HG02840 (cell line): Measurements from ENCODE around the gene CIITA.
A peak's percentile ranks its signal among the peaks of the same experiment; 100 is the strongest.

Source experiments
- ATAC-seq: cut with Tn5 transposase; IDR thresholded peaks from one replicate; pipeline ENCODE4 v1.9.1; 2021; ENCODE audit warnings: mild to moderate bottlenecking, moderate library complexity, moderate number of reproducible peaks; ENCODE audit not compliant: unreplicated experiment, low FRiP score

CIITA gene

GRCh38 chr16:10934325-10935107, 57.5 kb downstream of the CIITA start:
- no peak for ATAC-seq

GRCh38 chr16:10935226-10935915, 58.4 kb downstream of the CIITA start:
- no peak for ATAC-seq

GRCh38 chr16:10936272-10936984, 59.4 kb downstream of the CIITA start:
- ATAC-seq, result no peak

- no peak for ATAC-seq
Observed at GRCh38 chr16:10937068-10937859, 60.3 kb downstream of the CIITA start.

DNA sequence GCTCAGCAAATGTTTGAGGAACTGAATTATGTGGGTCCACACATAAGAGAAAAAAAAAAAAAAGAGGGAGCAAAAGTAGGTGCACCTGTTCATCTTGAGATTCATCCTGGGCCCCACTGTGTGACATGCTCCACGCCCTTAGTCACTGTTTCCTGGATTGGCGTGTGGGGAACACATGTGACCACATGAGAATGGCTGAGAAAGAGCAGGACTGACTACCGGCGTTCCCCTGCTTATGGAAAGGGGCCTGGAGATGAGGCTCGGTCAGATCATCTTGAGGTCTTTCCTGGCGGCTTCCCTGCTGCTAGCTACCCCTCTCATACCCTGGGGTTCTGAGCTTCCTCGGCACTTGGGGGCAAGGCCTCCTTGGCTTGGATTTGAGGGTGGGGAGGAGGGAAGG, 61.3 kb downstream of the CIITA start:
- ATAC-seq, result no peak

GRCh38 chr16:10938796-10939648, 62.0 kb downstream of the CIITA start:
- no peak for ATAC-seq

DNA sequence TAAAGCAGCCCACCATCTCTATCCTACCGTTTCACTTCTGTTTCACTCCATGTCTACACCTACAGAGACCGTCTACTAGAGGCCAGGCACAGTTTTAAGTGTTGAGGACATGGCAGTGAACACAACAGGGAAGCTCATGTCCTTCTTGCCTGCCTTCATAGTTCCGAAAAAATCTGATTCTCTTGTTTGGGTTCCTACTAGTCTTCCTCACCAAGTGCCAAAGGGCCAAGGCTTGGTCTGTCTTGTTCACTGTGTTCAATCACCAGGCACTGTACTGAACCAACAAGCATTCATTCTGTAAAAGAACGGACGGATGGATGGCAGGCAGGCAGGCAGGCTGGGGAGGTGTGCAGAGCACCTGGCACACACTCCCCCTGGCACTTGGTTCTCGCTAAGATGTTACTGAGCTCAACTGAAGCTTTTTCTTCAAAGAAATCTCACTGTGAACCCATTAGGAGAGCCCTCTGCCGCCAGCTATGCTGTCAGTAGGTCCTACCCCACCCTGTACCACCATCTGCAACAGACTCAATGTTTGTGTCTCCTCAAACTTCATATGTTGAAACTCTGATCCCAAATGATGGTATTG, 62.7 kb downstream of the CIITA start:
- no peak for ATAC-seq

DNA sequence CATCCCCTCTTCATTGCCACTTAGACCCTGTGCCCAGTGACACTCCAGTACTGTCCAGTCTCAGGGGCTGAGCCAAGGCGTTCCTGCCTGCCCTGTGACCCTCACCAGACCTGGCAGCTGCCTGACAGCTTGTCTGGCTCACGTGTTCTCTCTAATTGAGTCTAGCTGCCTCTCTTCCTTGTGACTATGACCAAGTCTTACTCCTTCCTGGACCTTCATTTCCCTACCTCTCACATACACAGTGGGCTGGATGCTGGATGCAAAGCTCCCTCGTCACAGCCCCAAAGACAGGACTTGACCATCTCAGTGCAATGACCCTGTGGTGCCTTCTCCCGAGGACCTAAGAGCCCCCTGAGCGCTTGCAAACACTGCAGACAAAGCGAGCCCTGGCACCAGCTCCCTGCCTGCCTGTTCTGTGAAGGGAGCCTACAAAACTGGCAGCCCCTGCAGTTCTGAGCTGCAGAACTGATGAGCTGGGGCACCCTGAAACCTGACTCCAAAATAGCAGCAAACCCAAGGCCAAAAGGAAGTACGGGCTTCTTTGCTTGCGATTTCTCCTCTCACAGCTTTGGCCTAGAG, 63.6 kb downstream of the CIITA start:
- no peak for ATAC-seq

- ATAC-seq, result no peak
Observed at GRCh38 chr16:10941127-10941933, 64.3 kb downstream of the CIITA start.

DNA sequence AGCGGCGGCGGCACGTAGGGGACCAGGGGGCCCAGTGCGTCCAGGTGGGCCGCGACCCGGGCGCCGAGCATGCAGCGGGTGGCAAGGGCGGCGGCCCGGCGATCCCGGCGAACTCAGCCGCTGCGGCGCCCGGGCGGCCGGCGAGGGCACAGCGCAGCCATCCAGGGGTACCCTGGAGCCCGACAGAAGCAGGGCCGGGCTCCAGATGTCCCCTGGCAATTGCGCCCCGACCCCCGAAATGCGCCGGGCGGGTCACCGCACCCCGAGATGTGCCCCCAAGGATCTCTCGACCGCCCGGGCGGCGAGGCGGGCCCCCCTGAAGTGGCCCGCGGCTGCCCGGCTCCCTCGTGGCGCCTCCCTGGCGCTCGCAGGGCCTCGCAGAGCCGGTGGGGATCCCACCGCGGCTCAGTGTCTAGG, 64.9 kb downstream of the CIITA start:
- peak; percentile 1 for ATAC-seq

- ATAC-seq, result peak; percentile 52
Observed at GRCh38 chr16:10942352-10943063, 65.5 kb downstream of the CIITA start, which contains the start of gene DEXI. Gene DEXI (minus strand): TSS chr16:10942468. CDS start chr16:10942005, 463 bp downstream.

- no peak for ATAC-seq
Observed at GRCh38 chr16:10943064-10943353, 66.0 kb downstream of the CIITA start.

DNA sequence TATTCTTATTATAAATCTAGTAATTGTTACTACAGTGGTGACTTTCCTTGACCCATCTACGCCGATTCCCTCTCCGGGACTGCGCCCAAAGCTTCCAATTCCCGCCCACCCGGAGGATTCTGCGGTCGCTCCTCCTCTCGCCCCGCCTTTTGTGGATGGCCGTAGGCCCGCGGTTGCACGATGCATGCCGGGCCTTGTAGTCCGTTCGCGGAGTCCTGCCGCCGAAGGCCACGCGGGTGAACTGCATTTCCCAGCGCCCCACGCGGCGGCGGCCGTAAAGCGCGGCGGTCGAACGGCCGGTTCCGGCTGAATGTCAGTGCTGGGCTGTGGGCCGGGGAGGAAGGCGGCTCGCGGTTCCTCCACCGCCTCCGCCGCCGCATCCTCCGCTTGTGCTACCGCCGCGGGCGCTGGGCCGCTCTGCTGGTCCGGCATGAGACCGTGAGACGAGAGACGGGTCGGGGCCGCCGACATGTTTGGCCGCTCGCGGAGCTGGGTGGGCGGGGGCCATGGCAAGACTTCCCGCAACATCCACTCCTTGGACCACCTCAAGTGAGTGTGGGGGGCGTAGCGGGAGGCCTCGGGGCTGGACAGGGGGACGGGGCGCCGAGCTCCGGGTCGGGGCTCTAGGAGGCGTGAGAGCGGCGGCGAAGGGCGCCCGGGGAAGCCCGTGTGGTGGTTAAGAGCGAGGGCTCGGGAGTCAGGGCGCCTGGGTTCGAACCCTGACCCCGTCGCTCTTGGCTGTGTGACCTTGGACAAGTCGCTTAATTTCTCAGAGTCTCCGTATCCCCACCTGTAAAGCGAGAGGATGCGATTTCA, 67.5 kb downstream of the CIITA start, which contains the start of gene CLEC16A:
TSS of gene CLEC16A (plus strand) at position 316 of the 816 bp plus-strand sequence. CDS start at position 470, 154 bp downstream.
- ATAC-seq, result peak; percentile 58

DNA sequence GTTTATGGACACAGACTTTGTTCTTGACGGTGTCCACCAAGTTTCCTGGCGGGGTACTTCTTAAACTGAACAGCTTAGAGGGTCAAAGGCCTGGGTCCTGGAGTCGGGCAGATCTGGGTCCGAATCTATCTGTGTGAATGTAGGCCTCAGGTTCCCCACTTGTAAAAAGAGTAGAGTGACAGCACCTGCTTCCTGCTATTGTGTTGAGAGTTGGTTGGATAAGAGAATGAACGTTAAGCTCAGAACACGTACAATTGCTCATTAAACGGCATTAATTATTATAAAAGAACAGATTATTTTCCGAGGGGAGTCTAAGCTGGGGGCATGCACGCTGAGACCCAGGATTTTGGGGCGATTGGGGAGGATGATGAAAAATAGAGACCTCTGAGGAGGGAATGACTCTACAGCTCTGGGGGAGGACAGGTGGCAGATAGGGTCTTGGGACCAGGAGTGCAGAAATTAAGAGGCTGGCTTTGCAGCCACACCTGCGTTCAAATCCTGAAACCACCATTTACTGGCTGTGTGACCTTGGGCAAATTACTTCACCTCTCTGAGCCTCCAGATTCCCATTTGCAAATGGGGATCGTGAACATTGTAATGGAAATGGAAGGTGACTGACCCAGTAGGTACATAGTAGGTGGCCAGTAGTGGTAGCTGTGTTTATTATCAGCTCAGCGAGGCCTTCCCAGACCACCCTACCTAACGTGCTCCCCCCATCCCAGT, 68.2 kb downstream of the CIITA start:
- no peak for ATAC-seq

- ATAC-seq, result no peak
Observed at GRCh38 chr16:10946308-10946707, 69.3 kb downstream of the CIITA start.

- ATAC-seq, result no peak
Observed at GRCh38 chr16:10947211-10947787, 70.3 kb downstream of the CIITA start.
